HepG2 (cell line): Measurements from ENCODE around the gene CALY. TPM values are rescaled to one million over a fixed set of nuclear protein-coding genes. Genes with fewer than 3 reads are reported as not detected.
A peak's percentile ranks its signal among the peaks of the same experiment; 100 is the strongest.

Experiments
- BRCA1 ChIP-seq: sonication (generic); formaldehyde crosslinking; IDR thresholded peaks from 2 replicates; pipeline ENCODE4 v1.4.0; 2020; ENCODE audit warnings: missing genetic modification reagents
- CTCF ChIP-seq: sonication (generic); formaldehyde crosslinking; IDR thresholded peaks from 2 replicates; pipeline ENCODE4 v1.5.0; 2020; ENCODE audit warnings: mild to moderate bottlenecking, missing genetic modification reagents, moderate library complexity
- JUN ChIP-seq: sonication (generic); formaldehyde crosslinking; IDR thresholded peaks from 2 replicates; pipeline ENCODE4 v1.4.0; 2020; ENCODE audit warnings: mild to moderate bottlenecking, missing genetic modification reagents
- MBD4 ChIP-seq: IDR thresholded peaks from 2 replicates; pipeline ENCODE4 v1.6.1; 2012; ENCODE audit warnings: low read length, inconsistent platforms, borderline replicate concordance
- NCOA1 ChIP-seq: sonication (generic); formaldehyde crosslinking; IDR thresholded peaks from 2 replicates; pipeline ENCODE4 v1.9.0; 2021; ENCODE audit warnings: missing genetic modification reagents
- RBM39 ChIP-seq: fragments of 200-400 bp; formaldehyde crosslinking; IDR thresholded peaks from one replicate; pipeline ENCODE4 v1.6.1; 2018; ENCODE audit warnings: antibody characterized with exemption, mild to moderate bottlenecking, low read depth, low read length; ENCODE audit not compliant: poor library complexity, severe bottlenecking
- STAT6 ChIP-seq: sonication (generic); formaldehyde crosslinking; IDR thresholded peaks from 2 replicates; pipeline ENCODE4 v1.4.0; 2020; ENCODE audit warnings: missing genetic modification reagents, mild to moderate bottlenecking, borderline replicate concordance
- TCF7 ChIP-seq: sonication (generic); IDR thresholded peaks from 2 replicates; pipeline ENCODE4 v1.6.1; 2016; ENCODE audit warnings: antibody characterized with exemption, low read depth
- ZFP82 ChIP-seq: sonication (generic); formaldehyde crosslinking; IDR thresholded peaks from 2 replicates; pipeline ENCODE4 v1.5.1; 2020; ENCODE audit warnings: mild to moderate bottlenecking, missing genetic modification reagents, borderline replicate concordance
- ZNF207 ChIP-seq: fragments of 450-650 bp; IDR thresholded peaks from 2 replicates; pipeline ENCODE4 v1.6.1; 2016; ENCODE audit warnings: antibody characterized with exemption, borderline replicate concordance
- ZNF296 ChIP-seq: sonication (generic); formaldehyde crosslinking; conservative IDR thresholded peaks from 2 replicates; pipeline ENCODE4 v1.5.0; 2020; ENCODE audit warnings: mild to moderate bottlenecking, missing genetic modification reagents
- ZNF343 ChIP-seq: sonication (generic); formaldehyde crosslinking; IDR thresholded peaks from 2 replicates; pipeline ENCODE4 v1.4.0; 2020; ENCODE audit warnings: mild to moderate bottlenecking, missing genetic modification reagents
- ZNF496 ChIP-seq: sonication (generic); formaldehyde crosslinking; IDR thresholded peaks from 2 replicates; pipeline ENCODE4 v1.8.1; 2023; ENCODE audit warnings: mild to moderate bottlenecking, moderate library complexity, missing genetic modification reagents; ENCODE audit not compliant: insufficient replicate concordance
- ZNF512 ChIP-seq: sonication (generic); formaldehyde crosslinking; IDR thresholded peaks from 2 replicates; pipeline ENCODE4 v1.4.0; 2020; ENCODE audit warnings: mild to moderate bottlenecking, missing genetic modification reagents
- polyA plus RNA-seq, 8 experiments: library from polyadenylated mRNA; depleted of rRNA in 3 of 8; stranded (reverse) in 7 of 8; unstranded in 1 of 8; fragments of >200 nt; fragmentation: Illumina TruSeq in 4 of 8; extraction: Trizol in 4 of 8; gene quantifications; 2 replicates each; pipeline versions ENCODE4 v1.2.1 to v1.2.3, GENCODE V29; 2011 to 2016; ENCODE audit warnings: low read depth in 4 of 8, missing spikeins in 1 of 8, mixed read lengths in 1 of 8; ENCODE audit not compliant: insufficient read depth in 1 of 8
- total RNA-seq, 5 experiments: library from RNA; depleted of rRNA; stranded (reverse); fragments of >200 nt; fragmentation: Illumina TruSeq; extraction: Trizol; gene quantifications; 2 replicates each; pipeline ENCODE4 v1.2.3, GENCODE V29; 2016; ENCODE audit warnings: low read depth in 1 of 5
- TF ChIP-seq, protein P1 (sequence below): sonication (generic); formaldehyde crosslinking; IDR thresholded peaks from 2 replicates; pipeline ENCODE4 v1.8.1; 2023; ENCODE audit warnings: mild to moderate bottlenecking, missing genetic modification reagents
- TF ChIP-seq, protein P2 (sequence below): sonication (generic); formaldehyde crosslinking; IDR thresholded peaks from 2 replicates; pipeline ENCODE4 v1.4.0; 2020; ENCODE audit warnings: missing genetic modification reagents

CALY gene
- total and polyA plus RNA-seq, 2 of the 13 experiments (the other 11 are each of a cell fraction or from before 2014, with no cell fraction given), result 0.08 TPM; not detected in 1

GRCh38 chr10:133378251-133379096 is 41.8 kb upstream of the CALY start (continued):
- TF ChIP-seq RBM39 (peak; percentile 38), NCOA1 (no peak), JUN (CRISPR knock-in tag) (0 out of 2 replicates have a peak, but pooled peaks have one; percentile 14), ZNF512 (CRISPR knock-in tag) (no peak), ZNF207 (no peak), ZFP82 (CRISPR knock-in tag) (0 out of 2 replicates have a peak, but pooled peaks have one; percentile 48), ZNF296 (no peak), TCF7 (no peak), STAT6 (CRISPR knock-in tag) (no peak; the same call in 1 of the 2 replicates), ZNF496 (CRISPR knock-in tag) (no peak), BRCA1 (0 out of 2 replicates have a peak, but pooled peaks have one; percentile 5), MBD4 (no peak), ZNF343 (no peak), CTCF (no peak)
- TF ChIP-seq, protein P1, sequence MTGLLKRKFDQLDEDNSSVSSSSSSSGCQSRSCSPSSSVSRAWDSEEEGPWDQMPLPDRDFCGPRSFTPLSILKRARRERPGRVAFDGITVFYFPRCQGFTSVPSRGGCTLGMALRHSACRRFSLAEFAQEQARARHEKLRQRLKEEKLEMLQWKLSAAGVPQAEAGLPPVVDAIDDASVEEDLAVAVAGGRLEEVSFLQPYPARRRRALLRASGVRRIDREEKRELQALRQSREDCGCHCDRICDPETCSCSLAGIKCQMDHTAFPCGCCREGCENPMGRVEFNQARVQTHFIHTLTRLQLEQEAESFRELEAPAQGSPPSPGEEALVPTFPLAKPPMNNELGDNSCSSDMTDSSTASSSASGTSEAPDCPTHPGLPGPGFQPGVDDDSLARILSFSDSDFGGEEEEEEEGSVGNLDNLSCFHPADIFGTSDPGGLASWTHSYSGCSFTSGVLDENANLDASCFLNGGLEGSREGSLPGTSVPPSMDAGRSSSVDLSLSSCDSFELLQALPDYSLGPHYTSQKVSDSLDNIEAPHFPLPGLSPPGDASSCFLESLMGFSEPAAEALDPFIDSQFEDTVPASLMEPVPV (CRISPR knock-in tag), result peak; percentile 80; the same call in 1 of the 2 replicates
- TF ChIP-seq, protein P2, sequence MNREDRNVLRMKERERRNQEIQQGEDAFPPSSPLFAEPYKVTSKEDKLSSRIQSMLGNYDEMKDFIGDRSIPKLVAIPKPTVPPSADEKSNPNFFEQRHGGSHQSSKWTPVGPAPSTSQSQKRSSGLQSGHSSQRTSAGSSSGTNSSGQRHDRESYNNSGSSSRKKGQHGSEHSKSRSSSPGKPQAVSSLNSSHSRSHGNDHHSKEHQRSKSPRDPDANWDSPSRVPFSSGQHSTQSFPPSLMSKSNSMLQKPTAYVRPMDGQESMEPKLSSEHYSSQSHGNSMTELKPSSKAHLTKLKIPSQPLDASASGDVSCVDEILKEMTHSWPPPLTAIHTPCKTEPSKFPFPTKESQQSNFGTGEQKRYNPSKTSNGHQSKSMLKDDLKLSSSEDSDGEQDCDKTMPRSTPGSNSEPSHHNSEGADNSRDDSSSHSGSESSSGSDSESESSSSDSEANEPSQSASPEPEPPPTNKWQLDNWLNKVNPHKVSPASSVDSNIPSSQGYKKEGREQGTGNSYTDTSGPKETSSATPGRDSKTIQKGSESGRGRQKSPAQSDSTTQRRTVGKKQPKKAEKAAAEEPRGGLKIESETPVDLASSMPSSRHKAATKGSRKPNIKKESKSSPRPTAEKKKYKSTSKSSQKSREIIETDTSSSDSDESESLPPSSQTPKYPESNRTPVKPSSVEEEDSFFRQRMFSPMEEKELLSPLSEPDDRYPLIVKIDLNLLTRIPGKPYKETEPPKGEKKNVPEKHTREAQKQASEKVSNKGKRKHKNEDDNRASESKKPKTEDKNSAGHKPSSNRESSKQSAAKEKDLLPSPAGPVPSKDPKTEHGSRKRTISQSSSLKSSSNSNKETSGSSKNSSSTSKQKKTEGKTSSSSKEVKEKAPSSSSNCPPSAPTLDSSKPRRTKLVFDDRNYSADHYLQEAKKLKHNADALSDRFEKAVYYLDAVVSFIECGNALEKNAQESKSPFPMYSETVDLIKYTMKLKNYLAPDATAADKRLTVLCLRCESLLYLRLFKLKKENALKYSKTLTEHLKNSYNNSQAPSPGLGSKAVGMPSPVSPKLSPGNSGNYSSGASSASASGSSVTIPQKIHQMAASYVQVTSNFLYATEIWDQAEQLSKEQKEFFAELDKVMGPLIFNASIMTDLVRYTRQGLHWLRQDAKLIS (CRISPR knock-in tag), result no peak
